Adrenal gland (tissue), 5 donors: Measurements from ENCODE around the gene SPRED2.

ENCODE experiments used
- POLR2A ChIP-seq, 2 donors: fragments of 450-650 bp; IDR thresholded peaks; one replicate each; pipeline ENCODE4 v1.6.1; 2017; ENCODE audit warnings: antibody characterized with exemption in 2 of 2, mild to moderate bottlenecking in 2 of 2, moderate library complexity in 1 of 2
- TF ChIP-seq, protein P1 (sequence below), 6 experiments: fragments of 450-650 bp in 4 of 6; fragments of 200-600 bp in 2 of 6; sonication (generic) in 1 of 6; IDR thresholded peaks; 1 replicate in 5 of 6; 2 replicates in 1 of 6; pipeline versions ENCODE4 v1.5.1 to v1.8.0; 2016 to 2021; ENCODE audit warnings: antibody characterized with exemption in 6 of 6, mild to moderate bottlenecking in 2 of 6, moderate library complexity in 1 of 6
- donor health status: DM: no; HTN: no; CAD: no.

DNA sequence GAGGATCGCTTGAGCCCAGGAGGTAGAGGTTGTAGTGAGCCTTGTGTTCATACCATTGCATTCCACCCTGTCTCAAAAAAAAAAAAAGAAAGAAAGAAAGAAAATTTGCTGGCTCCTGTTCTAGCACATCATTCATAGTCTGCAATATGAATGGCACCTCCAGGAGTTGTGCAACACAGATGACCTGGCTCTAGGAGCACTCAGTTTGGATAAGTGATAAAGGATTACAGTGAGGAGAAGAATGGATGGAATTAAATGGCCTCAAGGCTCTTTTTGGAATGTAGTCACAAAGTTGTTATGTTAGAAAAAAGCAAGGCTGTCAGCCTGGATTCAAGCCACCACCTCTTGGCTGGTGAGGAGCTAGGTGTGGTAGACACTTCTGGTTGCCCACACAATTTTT lies 21.5 kb upstream of the SPRED2 start:
- TF ChIP-seq, protein P1, sequence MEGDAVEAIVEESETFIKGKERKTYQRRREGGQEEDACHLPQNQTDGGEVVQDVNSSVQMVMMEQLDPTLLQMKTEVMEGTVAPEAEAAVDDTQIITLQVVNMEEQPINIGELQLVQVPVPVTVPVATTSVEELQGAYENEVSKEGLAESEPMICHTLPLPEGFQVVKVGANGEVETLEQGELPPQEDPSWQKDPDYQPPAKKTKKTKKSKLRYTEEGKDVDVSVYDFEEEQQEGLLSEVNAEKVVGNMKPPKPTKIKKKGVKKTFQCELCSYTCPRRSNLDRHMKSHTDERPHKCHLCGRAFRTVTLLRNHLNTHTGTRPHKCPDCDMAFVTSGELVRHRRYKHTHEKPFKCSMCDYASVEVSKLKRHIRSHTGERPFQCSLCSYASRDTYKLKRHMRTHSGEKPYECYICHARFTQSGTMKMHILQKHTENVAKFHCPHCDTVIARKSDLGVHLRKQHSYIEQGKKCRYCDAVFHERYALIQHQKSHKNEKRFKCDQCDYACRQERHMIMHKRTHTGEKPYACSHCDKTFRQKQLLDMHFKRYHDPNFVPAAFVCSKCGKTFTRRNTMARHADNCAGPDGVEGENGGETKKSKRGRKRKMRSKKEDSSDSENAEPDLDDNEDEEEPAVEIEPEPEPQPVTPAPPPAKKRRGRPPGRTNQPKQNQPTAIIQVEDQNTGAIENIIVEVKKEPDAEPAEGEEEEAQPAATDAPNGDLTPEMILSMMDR (IDR thresholded peaks at IDR 0.05) = no peak
- TF ChIP-seq POLR2A (IDR thresholded peaks at IDR 0.05) = no peak
